Subcutaneous adipose tissue (tissue), 4 donors: Measurements from ENCODE around the gene OBP2B. TPM values are rescaled to one million over a fixed set of nuclear protein-coding genes. Genes with fewer than 3 reads are reported as not detected.
"Not testable (repeated sequence)": the region's sequence is repeated elsewhere in the genome, so short reads cannot be mapped to it uniquely, and the experiment has no call there.

ENCODE experiments used
- CTCF ChIP-seq: fragments of 450-650 bp; IDR thresholded peaks from one replicate; pipeline ENCODE4 v1.5.1; 2016; ENCODE audit warnings: low read depth, mild to moderate bottlenecking, control low read depth, antibody characterized with exemption, moderate library complexity
- total RNA-seq, 4 donors: library from RNA; depleted of rRNA; stranded (reverse); fragments of >200 nt; gene quantifications; one replicate each; pipeline ENCODE4 v1.1.0, GENCODE V29; 2016

The OBP2B gene
- total RNA-seq: not detected

GRCh38 chr9:133208880-133209300 is at the start of gene OBP2B:
Gene OBP2B, minus strand, starts transcription at chr9:133209250. Its CDS starts 51 bp downstream, at chr9:133209199.
- not testable (repeated sequence) for TF ChIP-seq CTCF

GRCh38 chr9:133258061-133259015 is 49.3 kb upstream of the OBP2B start:
- no peak for TF ChIP-seq CTCF

- TF ChIP-seq CTCF: no peak
Observed at GRCh38 chr9:133257465-133257956, 48.5 kb upstream of the OBP2B start.

- TF ChIP-seq CTCF: no peak
Observed at GRCh38 chr9:133256686-133257091, 47.6 kb upstream of the OBP2B start.

GRCh38 chr9:133256136-133256461 is 47.0 kb upstream of the OBP2B start:
- no peak for TF ChIP-seq CTCF

- TF ChIP-seq CTCF: no peak
Observed at GRCh38 chr9:133255371-133256135, 46.5 kb upstream of the OBP2B start.

GRCh38 chr9:133254471-133254870 is 45.4 kb upstream of the OBP2B start:
- TF ChIP-seq CTCF: no peak
